RWPE1 (cell line): Measurements from ENCODE around the gene DCLRE1C.

Experiments used
- CTCF ChIA-PET: fragments of 350-600 bp; sonication (Branson Sonifier 250); formaldehyde crosslinking; extraction: SDS; loops from one replicate; lab custom pipeline; 2021; lab: Yijun Ruan, JAX
- POLR2A ChIA-PET: fragments of 400-600 bp; formaldehyde crosslinking; extraction: SDS; loops from one replicate; lab custom pipeline; 2020; ENCODE audit warnings: antibody characterized with exemption; ENCODE audit not compliant: low non-redundant PET; lab: Yijun Ruan, JAX
- DNase-seq: peaks from one replicate; pipeline ENCODE4 v3.0.0; 2012; ENCODE audit warnings: low spot score
- H3K27ac ChIP-seq: fragments of 450-650 bp; 2 replicates; pipeline ENCODE4 v1.5.1; 2017
- TF ChIP-seq, protein P1 (sequence below): fragments of 450-650 bp; conservative IDR thresholded peaks from 2 replicates; pipeline ENCODE4 v1.5.1; 2017; ENCODE audit warnings: low read depth, mild to moderate bottlenecking

The DCLRE1C gene

DNA sequence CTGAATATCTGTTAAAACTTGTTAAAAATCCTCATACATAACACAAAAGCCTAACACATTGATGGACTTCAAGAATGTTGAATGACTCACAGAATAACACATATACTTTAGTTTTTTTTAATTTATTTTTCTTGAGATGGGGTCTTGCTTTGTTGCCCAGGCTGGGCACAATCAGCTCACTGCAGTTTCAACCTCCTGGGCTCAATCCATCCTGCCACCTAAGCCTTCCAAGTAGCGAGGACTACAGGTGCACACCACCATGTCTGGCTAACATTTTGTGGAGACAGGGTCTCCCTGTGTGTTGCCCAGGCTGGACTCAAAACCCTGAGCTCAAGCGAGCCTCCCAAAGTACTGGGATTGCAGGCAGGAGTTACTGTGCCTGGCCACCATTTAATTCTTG is 47.1 kb downstream of the DCLRE1C start:
- ChIA-PET POLR2A (no interaction called here), CTCF (interaction anchor here (0.6 kb wide), 1 partner anchor 372 kb away, joined by 3 read pairs; no protein-coding TSS in a partner anchor)
- TF ChIP-seq, protein P1, sequence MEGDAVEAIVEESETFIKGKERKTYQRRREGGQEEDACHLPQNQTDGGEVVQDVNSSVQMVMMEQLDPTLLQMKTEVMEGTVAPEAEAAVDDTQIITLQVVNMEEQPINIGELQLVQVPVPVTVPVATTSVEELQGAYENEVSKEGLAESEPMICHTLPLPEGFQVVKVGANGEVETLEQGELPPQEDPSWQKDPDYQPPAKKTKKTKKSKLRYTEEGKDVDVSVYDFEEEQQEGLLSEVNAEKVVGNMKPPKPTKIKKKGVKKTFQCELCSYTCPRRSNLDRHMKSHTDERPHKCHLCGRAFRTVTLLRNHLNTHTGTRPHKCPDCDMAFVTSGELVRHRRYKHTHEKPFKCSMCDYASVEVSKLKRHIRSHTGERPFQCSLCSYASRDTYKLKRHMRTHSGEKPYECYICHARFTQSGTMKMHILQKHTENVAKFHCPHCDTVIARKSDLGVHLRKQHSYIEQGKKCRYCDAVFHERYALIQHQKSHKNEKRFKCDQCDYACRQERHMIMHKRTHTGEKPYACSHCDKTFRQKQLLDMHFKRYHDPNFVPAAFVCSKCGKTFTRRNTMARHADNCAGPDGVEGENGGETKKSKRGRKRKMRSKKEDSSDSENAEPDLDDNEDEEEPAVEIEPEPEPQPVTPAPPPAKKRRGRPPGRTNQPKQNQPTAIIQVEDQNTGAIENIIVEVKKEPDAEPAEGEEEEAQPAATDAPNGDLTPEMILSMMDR = no peak
- H3K27ac ChIP-seq = no peak overlapping the region
- DNase-seq = no peak

DNA sequence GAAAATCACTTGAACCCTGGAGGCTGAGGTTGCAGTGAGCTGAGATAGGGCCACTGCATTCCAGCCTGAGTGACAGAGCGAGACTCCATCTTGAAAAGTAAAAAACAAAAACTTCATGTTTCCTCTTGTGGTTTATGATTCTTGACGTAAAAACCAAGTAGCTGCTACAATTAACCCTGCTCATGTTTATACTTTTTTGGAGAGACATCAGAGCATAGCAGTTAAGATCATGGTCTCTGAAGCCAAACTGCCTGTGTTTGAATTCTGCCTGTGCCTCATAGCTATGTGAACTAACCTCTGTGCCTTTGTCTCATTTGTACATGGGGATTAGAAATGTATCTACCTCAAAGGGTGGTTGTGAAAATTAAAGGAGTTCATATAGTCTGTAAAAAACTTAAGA is 48.0 kb downstream of the DCLRE1C start:
- CTCF ChIA-PET = interaction anchor here (0.7 kb wide), 1 partner anchor 750 kb away, joined by 3 read pairs; no protein-coding TSS in a partner anchor
- TF ChIP-seq, protein P1 = no peak
- POLR2A ChIA-PET = no interaction called here
- no peak overlapping the region for H3K27ac ChIP-seq
- no peak for DNase-seq

DNA sequence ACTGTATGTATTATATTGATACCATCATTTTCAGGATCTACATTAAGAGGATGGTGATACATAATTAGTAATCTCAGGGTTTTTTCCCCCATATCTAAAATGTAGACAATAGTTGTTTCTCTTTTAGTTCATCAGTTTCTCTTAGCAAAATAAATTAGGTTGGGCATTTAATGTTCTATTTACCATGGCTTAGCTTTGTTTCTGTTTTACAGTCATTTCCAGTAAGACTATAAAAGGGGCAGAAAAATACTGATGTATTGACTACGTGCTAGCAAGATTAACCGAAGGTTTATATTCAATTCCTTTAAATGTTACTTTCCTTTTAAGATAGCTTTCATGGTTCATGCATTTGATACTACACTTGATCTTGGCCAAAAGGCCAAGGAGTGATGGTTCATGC is 49.0 kb downstream of the DCLRE1C start:
- H3K27ac ChIP-seq = no peak overlapping the region
- ChIA-PET POLR2A (no interaction called here), CTCF (no interaction called here)
- DNase-seq = no peak
- TF ChIP-seq, protein P1 = no peak

DNA sequence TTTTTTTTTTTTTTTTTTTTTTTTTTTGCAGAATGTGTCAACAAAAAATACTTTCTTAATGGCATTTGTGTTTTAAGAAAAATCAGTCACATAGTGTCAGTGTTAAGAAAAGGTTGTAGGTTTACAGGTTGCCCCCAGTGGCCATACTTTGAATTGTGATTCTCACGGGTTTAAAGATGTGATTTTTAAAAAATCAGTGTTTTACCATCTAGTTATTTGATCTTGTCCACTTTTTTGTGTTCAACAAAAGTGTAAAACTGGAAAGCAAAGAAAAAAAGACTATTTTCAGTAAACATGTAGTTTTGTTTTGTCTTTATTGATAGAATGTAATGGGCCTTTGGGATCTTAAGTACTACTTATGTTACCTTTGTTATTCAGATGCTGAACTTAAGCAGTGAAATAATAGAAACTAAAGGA is 49.6 kb downstream of the DCLRE1C start:
- TF ChIP-seq, protein P1 = peak; percentile 51
- DNase-seq = peak; percentile 24
- H3K27ac ChIP-seq = no peak overlapping the region
- ChIA-PET CTCF (interaction anchor here (0.6 kb wide), 1 partner anchor 104 kb away, joined by 4 read pairs; no protein-coding TSS in a partner anchor), POLR2A (no interaction called here)

DNA sequence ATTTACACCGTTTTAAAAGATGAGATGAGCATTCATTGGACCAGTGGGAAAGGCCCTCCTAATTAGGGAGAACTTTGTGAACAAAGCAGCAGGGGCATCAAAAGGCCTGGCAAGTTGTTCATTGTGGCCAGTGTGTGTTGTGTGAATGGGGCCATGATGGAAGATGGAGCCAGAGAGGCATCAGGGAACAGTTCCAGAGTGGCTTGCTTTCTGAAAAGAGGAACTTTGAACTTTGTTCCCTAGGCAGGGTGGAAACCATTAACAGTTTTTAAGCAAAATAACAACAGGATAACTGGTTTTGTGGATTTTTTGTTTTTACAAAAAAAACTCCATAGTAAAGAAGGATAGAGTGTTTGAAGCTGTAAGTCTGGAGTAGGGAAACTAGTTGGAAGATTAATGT is 62.7 kb downstream of the DCLRE1C start:
- ChIA-PET CTCF (no interaction called here), POLR2A (no interaction called here)
- H3K27ac ChIP-seq = no peak overlapping the region
- TF ChIP-seq, protein P1 = no peak
- no peak for DNase-seq

DNA sequence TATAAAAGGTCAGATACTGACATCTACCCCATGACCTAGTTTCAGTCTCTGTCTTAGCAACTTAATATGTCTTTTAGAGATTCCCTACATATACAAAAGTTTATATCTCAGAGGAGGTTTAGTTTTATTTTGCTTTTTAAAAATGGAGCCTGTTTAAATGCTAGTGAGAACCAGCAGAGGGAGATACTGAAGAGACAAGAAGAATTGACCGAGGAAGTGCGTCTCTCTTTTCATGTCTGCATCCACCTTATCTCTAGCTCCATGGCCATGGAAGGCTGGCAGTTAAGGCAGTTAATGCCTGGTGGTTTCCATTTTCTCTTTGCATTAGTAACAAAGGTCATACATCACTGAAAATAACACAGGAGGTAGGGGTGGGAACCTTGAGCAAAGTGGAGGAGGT is 64.6 kb downstream of the DCLRE1C start:
- DNase-seq = no peak
- POLR2A ChIA-PET = no interaction called here
- no peak overlapping the region for H3K27ac ChIP-seq
- TF ChIP-seq, protein P1 = no peak
- CTCF ChIA-PET = no interaction called here

DNA sequence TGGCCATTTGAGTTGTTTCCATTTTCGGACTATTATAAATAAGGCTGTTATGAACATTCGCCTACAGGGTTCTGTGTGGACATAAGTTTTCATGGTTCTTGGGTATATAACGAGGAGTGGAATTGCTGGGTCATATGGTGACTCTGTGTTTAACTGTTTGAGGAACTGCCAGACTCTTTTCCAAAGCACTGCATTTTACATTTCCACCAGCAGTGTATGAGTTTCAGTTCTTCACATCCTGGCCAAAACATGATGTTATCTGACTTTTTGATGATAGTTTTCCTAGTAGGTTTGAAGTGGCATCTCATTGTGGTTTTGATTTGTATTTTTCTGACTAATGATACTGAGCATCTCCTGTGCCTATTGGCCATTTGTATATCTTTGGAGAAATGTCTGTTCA is 69.8 kb downstream of the DCLRE1C start:
- CTCF ChIA-PET = no interaction called here
- H3K27ac ChIP-seq = no peak overlapping the region
- POLR2A ChIA-PET = no interaction called here
- TF ChIP-seq, protein P1 = no peak
- no peak for DNase-seq
